Measurements from ENCODE around the gene B3GALT6.

Gene B3GALT6

GRCh38 chr1:1221887-1222574, 10.0 kb upstream of the B3GALT6 start:
- Mint-ChIP-seq H3K9me3 (no peaks in the 10 kb centered on the region), H3K4me1 (peaks cover 19% of the 10 kb centered on the region), H3K4me3 (no peak overlapping the region), H3K36me3 (peaks cover 16% of the 10 kb centered on the region), H3K27me3 (no peaks in the 10 kb centered on the region), H3K27ac (no peak overlapping the region)

DNA sequence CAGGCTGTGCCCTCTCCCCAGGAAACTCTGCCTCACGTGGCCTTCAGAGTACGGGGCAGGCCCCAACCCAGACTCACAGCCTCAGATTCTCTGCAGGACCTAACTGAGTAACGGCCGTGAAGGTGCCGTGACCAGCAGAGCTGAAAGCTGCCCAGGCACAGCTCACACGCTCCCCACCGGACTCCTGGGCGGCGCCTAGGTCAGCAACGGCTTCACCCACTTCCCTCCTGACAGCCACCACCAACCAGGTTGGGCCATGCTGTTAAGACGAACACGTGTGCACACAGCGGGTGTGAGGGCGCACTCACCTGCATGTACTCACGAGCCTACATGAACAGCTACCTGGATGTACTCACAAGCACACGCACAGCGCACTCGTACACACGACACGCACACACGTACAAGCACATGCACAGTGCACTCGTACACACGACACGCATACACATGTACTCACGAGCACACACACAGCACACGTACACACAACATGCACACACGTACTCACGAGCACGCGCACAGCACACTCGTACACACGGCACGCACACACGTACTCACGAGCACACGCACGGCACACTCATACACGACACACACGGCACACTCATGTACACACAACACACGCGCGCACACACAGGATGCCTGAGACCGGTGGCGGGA, 9.3 kb upstream of the B3GALT6 start:
- no peaks in the 10 kb centered on the region for H3K27me3 Mint-ChIP-seq
- H3K27ac Mint-ChIP-seq: peak overlapping the region; percentile 41
- H3K4me3 Mint-ChIP-seq: no peak overlapping the region
- no peaks in the 10 kb centered on the region for H3K9me3 Mint-ChIP-seq
- H3K36me3 Mint-ChIP-seq: peaks cover 14% of the 10 kb centered on the region
- peaks cover 19% of the 10 kb centered on the region for H3K4me1 Mint-ChIP-seq

GRCh38 chr1:1223321-1223720, 8.7 kb upstream of the B3GALT6 start:
- peaks cover 13% of the 10 kb centered on the region for H3K36me3 Mint-ChIP-seq
- H3K27ac Mint-ChIP-seq: no peak overlapping the region
- H3K4me3 Mint-ChIP-seq: no peak overlapping the region
- H3K9me3 Mint-ChIP-seq: no peaks in the 10 kb centered on the region
- peaks cover 19% of the 10 kb centered on the region for H3K4me1 Mint-ChIP-seq
- H3K27me3 Mint-ChIP-seq: no peaks in the 10 kb centered on the region

- Mint-ChIP-seq H3K4me3 (no peak overlapping the region), H3K36me3 (peaks cover 12% of the 10 kb centered on the region), H3K9me3 (no peaks in the 10 kb centered on the region), H3K27ac (no peak overlapping the region), H3K4me1 (peaks cover 19% of the 10 kb centered on the region), H3K27me3 (no peaks in the 10 kb centered on the region)
These were observed 8.1 kb upstream of the B3GALT6 start for GRCh38 chr1:1223891-1224290.

DNA sequence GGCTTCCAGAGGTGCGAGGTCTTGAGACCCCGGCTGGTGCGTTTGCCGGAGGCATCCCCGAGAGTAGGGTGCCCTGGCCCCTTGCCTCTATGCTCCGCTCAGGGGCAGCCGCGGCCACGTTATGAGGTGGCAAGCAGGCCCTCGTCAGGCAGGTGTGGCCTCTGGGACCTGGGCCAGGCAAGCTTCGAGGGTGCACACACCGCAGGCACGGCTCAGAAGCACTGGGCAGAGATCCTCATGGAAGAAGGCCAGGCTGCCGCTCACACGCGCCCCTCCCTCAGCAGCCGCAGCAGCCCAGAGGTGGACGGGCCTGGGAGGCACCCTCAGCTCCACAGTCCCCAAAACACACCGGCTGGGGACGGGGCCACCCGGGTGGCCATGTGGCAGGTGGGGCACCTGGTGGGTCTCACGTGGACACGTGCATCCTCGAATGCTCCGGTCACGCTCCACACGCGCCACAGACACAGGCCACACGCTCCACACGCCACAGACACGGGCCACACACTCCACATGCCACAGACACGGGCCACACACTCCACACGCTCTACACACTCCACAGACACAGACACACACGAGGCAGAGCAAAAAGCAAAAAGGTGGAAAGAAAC, 6.7 kb upstream of the B3GALT6 start:
- H3K36me3 Mint-ChIP-seq: peaks cover 18% of the 10 kb centered on the region
- H3K4me3 Mint-ChIP-seq: no peak overlapping the region
- H3K9me3 Mint-ChIP-seq: no peaks in the 10 kb centered on the region
- H3K27me3 Mint-ChIP-seq: no peaks in the 10 kb centered on the region
- H3K27ac Mint-ChIP-seq: no peak overlapping the region
- H3K4me1 Mint-ChIP-seq: peaks cover 30% of the 10 kb centered on the region

DNA sequence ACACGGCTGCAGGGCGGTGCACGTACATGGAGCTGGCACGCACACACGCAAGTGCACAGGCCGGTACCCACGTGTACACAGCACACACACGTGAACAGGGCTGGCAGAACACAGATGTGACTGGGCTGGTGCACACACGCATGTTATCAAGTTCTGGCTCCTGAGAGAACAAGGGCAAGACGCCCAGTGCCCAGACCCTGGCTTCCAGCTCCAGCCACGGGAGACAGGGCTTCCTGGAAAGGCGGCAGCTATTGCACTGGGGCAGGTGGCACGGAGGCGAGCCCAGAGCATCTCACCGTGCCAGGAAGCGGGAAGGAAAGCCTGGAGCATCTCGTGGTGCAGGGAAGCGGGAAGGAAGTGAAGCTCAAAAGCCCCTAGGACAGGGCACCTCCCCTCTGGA, 6.1 kb upstream of the B3GALT6 start:
- no peaks in the 10 kb centered on the region for H3K9me3 Mint-ChIP-seq
- H3K4me1 Mint-ChIP-seq: peaks cover 34% of the 10 kb centered on the region
- H3K4me3 Mint-ChIP-seq: peak overlapping the region; percentile 23
- peaks cover 19% of the 10 kb centered on the region for H3K36me3 Mint-ChIP-seq
- H3K27me3 Mint-ChIP-seq: no peaks in the 10 kb centered on the region
- no peak overlapping the region for H3K27ac Mint-ChIP-seq

GRCh38 chr1:1226566-1227362, 5.3 kb upstream of the B3GALT6 start:
- Mint-ChIP-seq H3K27ac (no peak overlapping the region), H3K4me1 (peaks cover 32% of the 10 kb centered on the region), H3K4me3 (no peak overlapping the region), H3K9me3 (no peaks in the 10 kb centered on the region), H3K36me3 (peaks cover 19% of the 10 kb centered on the region), H3K27me3 (no peaks in the 10 kb centered on the region)

- H3K9me3 Mint-ChIP-seq: no peaks in the 10 kb centered on the region
- H3K4me1 Mint-ChIP-seq: peaks cover 30% of the 10 kb centered on the region
- peaks cover 19% of the 10 kb centered on the region for H3K36me3 Mint-ChIP-seq
- no peak overlapping the region for H3K27ac Mint-ChIP-seq
- no peak overlapping the region for H3K4me3 Mint-ChIP-seq
- H3K27me3 Mint-ChIP-seq: no peaks in the 10 kb centered on the region
These were observed 4.7 kb upstream of the B3GALT6 start for GRCh38 chr1:1227386-1227785.

DNA sequence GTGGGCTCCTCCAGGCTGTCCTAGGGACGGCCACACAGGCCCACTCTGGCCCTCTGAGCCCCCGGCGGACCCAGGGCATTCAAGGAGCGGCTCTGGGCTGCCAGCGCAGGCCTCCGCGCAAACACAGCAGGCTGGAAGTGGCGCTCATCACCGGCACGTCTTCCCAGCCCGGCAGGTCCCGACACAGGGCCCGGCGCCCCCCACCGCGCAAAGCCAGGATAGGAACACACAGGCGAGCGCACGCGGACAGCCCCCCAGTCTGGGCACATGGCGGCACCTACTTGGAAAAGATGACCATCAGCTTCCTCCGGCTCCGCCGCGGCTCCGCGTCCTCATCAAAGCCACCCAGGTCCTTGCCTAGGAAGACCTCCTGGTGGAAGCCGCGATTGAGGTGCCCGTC, 3.9 kb upstream of the B3GALT6 start:
- Mint-ChIP-seq H3K27ac (no peak overlapping the region), H3K36me3 (peaks cover 15% of the 10 kb centered on the region), H3K9me3 (no peaks in the 10 kb centered on the region), H3K4me1 (peaks cover 24% of the 10 kb centered on the region), H3K4me3 (no peak overlapping the region), H3K27me3 (no peaks in the 10 kb centered on the region)

GRCh38 chr1:1228596-1229321, 3.3 kb upstream of the B3GALT6 start:
- H3K36me3 Mint-ChIP-seq: peaks cover 18% of the 10 kb centered on the region
- H3K4me1 Mint-ChIP-seq: peaks cover 28% of the 10 kb centered on the region
- H3K27me3 Mint-ChIP-seq: no peaks in the 10 kb centered on the region
- H3K9me3 Mint-ChIP-seq: no peaks in the 10 kb centered on the region
- H3K4me3 Mint-ChIP-seq: no peak overlapping the region
- no peak overlapping the region for H3K27ac Mint-ChIP-seq

- Mint-ChIP-seq H3K4me3 (peak overlapping the region; percentile 93), H3K9me3 (no peaks in the 10 kb centered on the region), H3K27me3 (no peaks in the 10 kb centered on the region), H3K4me1 (peaks cover 38% of the 10 kb centered on the region), H3K27ac (peak overlapping the region; percentile 46), H3K36me3 (peaks cover 19% of the 10 kb centered on the region)
These were observed 2.3 kb upstream of the B3GALT6 start for GRCh38 chr1:1229770-1230169.

DNA sequence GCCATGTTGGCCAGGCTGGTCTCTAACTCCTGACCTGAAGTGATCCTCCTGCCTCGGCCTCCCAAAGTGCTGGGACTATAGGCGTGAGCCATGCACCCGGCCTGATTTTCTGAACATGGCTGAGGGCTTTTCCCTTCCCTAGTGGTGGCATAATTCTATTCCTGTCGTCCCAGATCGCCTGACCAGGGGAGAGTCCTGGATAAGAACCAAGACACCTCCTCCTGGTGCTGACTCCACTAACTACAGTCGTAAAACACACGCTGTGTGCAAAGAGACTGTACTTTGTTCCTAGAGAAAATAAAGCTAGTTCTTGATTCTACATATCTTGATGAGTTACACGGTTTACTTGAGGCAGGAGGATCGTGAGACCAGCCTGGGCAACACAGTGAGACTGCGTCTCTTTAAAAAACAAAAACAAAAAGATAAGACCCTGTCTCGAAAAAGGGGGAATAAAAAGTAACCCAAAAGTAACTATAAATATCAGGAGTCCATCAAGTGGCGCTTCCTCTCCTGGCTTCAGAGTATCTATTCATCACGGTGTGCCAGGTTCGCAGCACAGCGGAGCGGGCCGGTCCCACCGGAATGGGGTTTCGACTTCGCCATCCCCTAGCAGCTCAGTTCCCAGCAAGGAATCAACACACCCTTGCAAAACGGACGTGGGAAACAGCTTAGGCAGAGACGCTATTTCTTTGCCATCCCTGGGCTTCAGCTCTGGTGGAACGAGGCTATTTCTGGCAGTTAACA, 1.2 kb upstream of the B3GALT6 start:
- peak overlapping the region; percentile 91 for H3K27ac Mint-ChIP-seq
- H3K36me3 Mint-ChIP-seq: peaks cover 16% of the 10 kb centered on the region
- peaks cover 34% of the 10 kb centered on the region for H3K4me1 Mint-ChIP-seq
- no peaks in the 10 kb centered on the region for H3K27me3 Mint-ChIP-seq
- H3K9me3 Mint-ChIP-seq: no peaks in the 10 kb centered on the region
- H3K4me3 Mint-ChIP-seq: peak overlapping the region; percentile 93

DNA sequence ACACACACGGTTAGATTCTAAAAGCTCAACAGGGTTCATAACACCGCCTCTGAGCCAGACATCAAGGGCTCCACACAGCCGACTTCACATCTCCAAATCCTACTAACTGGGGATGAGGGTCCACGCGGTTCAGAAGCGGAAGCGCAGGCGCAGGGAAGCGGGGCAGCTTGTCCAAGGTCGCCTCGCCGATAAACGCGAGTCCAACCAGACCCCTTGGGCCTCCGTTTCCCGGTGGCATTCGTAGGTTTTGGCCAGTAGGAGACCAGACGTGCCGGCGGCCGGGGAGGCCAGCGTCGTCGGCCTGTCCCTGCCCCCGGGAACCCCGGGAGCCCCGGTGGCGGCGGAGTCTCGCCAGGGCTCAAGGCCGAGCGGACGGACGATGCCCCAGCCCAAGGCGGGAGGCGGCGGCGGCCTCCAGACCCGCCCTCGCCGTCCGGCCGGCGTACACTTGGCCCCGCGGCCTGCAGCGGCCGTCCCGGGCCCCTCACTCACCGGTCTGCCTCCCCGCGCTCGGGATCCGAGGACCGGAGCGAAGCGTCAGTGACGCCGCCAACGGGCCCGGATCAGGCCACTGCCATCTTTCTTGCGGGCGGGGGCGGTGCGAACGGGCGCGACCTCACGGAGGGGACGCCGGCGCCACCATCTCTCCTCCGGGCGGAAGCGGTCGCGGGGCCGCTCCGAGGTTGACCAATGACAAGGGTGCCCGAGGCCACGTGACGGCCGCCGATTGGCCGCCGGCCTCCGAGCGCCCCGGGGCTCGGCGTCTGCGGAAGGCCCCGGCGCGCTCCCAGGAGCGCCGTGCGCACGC, 433 bp upstream of the B3GALT6 start, which contains the start of gene SDF4:
SDF4 (minus strand) TSS at position 602 of the 808 bp plus-strand sequence. CDS start 3,229 bp downstream, outside the sequence.
- Mint-ChIP-seq H3K27me3 (no peaks in the 10 kb centered on the region), H3K27ac (peak within 1 kb of the TSS; percentile 91), H3K36me3 (peaks cover 14% of the 10 kb centered on the region), H3K4me1 (peaks cover 30% of the 10 kb centered on the region), H3K9me3 (no peaks in the 10 kb centered on the region), H3K4me3 (peak within 1 kb of the TSS; percentile 93)
